A549 (cell line): ENCODE results near the gene PDE7B.

Experiments used
- CEBPB ChIP-seq, 2 experiments: fragments of >200 bp in 1 of 2; sonication (Bioruptor Twin) in 1 of 2; formaldehyde crosslinking in 1 of 2; IDR thresholded peaks; 2 replicates each; pipeline ENCODE4 v1.6.1; 2012 to 2016
- JUN ChIP-seq, 2 experiments: fragments of >200 bp; sonication (Bioruptor Twin); formaldehyde crosslinking; IDR thresholded peaks; 2 replicates in 1 of 2; 3 replicates in 1 of 2; pipeline ENCODE4 v1.6.1; 2016 to 2017
- NPAS2 ChIP-seq: fragments of 250-450 bp; sonication (Bioruptor Pico); IDR thresholded peaks from 2 replicates; pipeline ENCODE4 v1.8.0; 2022; ENCODE audit warnings: mild to moderate bottlenecking, moderate library complexity, borderline replicate concordance
- POLR2A ChIP-seq: IDR thresholded peaks from 2 replicates; pipeline ENCODE4 v1.6.1; 2012; ENCODE audit warnings: mild to moderate bottlenecking, low read length
- RAD21 ChIP-seq, 2 experiments: fragments of >200 bp in 1 of 2; sonication (Bioruptor Twin) in 1 of 2; formaldehyde crosslinking in 1 of 2; IDR thresholded peaks in 1 of 2; conservative IDR thresholded peaks in 1 of 2; 2 replicates in 1 of 2; 3 replicates in 1 of 2; pipeline ENCODE4 v1.6.1; 2012 to 2018; ENCODE audit warnings: inconsistent platforms in 1 of 2
- RARB ChIP-seq: fragments of 250-450 bp; sonication (Bioruptor Pico); IDR thresholded peaks from 2 replicates; pipeline ENCODE4 v1.8.0; 2021; ENCODE audit warnings: mild to moderate bottlenecking, moderate library complexity
- RFX5 ChIP-seq: fragments of 450-650 bp; IDR thresholded peaks from 2 replicates; pipeline ENCODE4 v1.7.1; 2014; ENCODE audit warnings: antibody characterized with exemption, mild to moderate bottlenecking, moderate library complexity
- SMC3 ChIP-seq: fragments of >200 bp; sonication (Bioruptor Twin); formaldehyde crosslinking; IDR thresholded peaks from 3 replicates; pipeline ENCODE4 v1.6.1; 2018; ENCODE audit warnings: inconsistent platforms
- TF ChIP-seq, protein P1 (sequence below): fragments of >200 bp; sonication (Bioruptor Twin); formaldehyde crosslinking; IDR thresholded peaks from 3 replicates; pipeline ENCODE4 v1.5.1; 2016

- TF ChIP-seq RFX5 (no peak), SMC3 (no peak), POLR2A (no peak), RAD21 (conservative IDR thresholded peaks at IDR 0.05 in 1 of 2, IDR thresholded peaks at IDR 0.05 in 1 of 2) (no peak), JUN (IDR thresholded peaks at IDR 0.05) (no peak), NPAS2 (CRISPR knock-in tag) (no peak), CEBPB (IDR thresholded peaks at IDR 0.05) (no peak), RARB (no peak)
- TF ChIP-seq, protein P1, sequence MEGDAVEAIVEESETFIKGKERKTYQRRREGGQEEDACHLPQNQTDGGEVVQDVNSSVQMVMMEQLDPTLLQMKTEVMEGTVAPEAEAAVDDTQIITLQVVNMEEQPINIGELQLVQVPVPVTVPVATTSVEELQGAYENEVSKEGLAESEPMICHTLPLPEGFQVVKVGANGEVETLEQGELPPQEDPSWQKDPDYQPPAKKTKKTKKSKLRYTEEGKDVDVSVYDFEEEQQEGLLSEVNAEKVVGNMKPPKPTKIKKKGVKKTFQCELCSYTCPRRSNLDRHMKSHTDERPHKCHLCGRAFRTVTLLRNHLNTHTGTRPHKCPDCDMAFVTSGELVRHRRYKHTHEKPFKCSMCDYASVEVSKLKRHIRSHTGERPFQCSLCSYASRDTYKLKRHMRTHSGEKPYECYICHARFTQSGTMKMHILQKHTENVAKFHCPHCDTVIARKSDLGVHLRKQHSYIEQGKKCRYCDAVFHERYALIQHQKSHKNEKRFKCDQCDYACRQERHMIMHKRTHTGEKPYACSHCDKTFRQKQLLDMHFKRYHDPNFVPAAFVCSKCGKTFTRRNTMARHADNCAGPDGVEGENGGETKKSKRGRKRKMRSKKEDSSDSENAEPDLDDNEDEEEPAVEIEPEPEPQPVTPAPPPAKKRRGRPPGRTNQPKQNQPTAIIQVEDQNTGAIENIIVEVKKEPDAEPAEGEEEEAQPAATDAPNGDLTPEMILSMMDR = no peak
These were observed 228.4 kb downstream of the PDE7B start for GRCh38 chr6:136079701-136080565.
